HG03280 (cell line): ENCODE data around the gene SERPINB1.
"Not testable (repeated sequence)": the region's sequence is repeated elsewhere in the genome, so short reads cannot be mapped to it uniquely, and the experiment has no call there.

Experiments
- ATAC-seq: cut with Tn5 transposase; IDR thresholded peaks from one replicate; pipeline ENCODE4 v1.9.1; 2021; ENCODE audit warnings: mild to moderate bottlenecking, moderate library complexity; ENCODE audit not compliant: unreplicated experiment

Gene SERPINB1

GRCh38 chr6:2819115-2819514 is 22.5 kb downstream of the SERPINB1 start:
- no peak for ATAC-seq

GRCh38 chr6:2818593-2818992 is 23.1 kb downstream of the SERPINB1 start:
- no peak for ATAC-seq

- ATAC-seq, result no peak
Observed at GRCh38 chr6:2817903-2818443, 23.7 kb downstream of the SERPINB1 start.

GRCh38 chr6:2816158-2816557 is 25.5 kb downstream of the SERPINB1 start:
- no peak for ATAC-seq

- no peak for ATAC-seq
Observed at GRCh38 chr6:2812695-2813094, 29.0 kb downstream of the SERPINB1 start.

- no peak for ATAC-seq
Observed at GRCh38 chr6:2810092-2810671, 31.5 kb downstream of the SERPINB1 start.

GRCh38 chr6:2809015-2809414 is 32.6 kb downstream of the SERPINB1 start:
- ATAC-seq, result no peak

GRCh38 chr6:2807342-2808090 is 34.1 kb downstream of the SERPINB1 start:
- no peak for ATAC-seq

GRCh38 chr6:2806644-2807043 is 35.0 kb downstream of the SERPINB1 start:
- no peak for ATAC-seq

GRCh38 chr6:2805031-2805430 is 36.6 kb downstream of the SERPINB1 start:
- no peak for ATAC-seq

GRCh38 chr6:2804516-2804915 is 37.1 kb downstream of the SERPINB1 start:
- ATAC-seq, result no peak

GRCh38 chr6:2803731-2804429 is 37.8 kb downstream of the SERPINB1 start:
- no peak for ATAC-seq

GRCh38 chr6:2802521-2803060 is 39.1 kb downstream of the SERPINB1 start:
- ATAC-seq, result no peak

- not testable (repeated sequence) for ATAC-seq
Observed at GRCh38 chr6:2801687-2802086, 40.0 kb downstream of the SERPINB1 start.

GRCh38 chr6:2800552-2801316 is 40.9 kb downstream of the SERPINB1 start:
- no peak for ATAC-seq

GRCh38 chr6:2799936-2800527 is 41.6 kb downstream of the SERPINB1 start:
- ATAC-seq, result no peak

- no peak for ATAC-seq
Observed at GRCh38 chr6:2798586-2799134, 43.0 kb downstream of the SERPINB1 start.

- no peak for ATAC-seq
Observed at GRCh38 chr6:2797564-2798031, 44.1 kb downstream of the SERPINB1 start.

GRCh38 chr6:2796861-2797260 is 44.8 kb downstream of the SERPINB1 start:
- no peak for ATAC-seq

GRCh38 chr6:2795956-2796355 is 45.7 kb downstream of the SERPINB1 start:
- ATAC-seq, result no peak
